HEK293 (cell line): ENCODE measurements around the gene TPMT.

Experiments
- TCF7L2 ChIP-seq: IDR thresholded peaks from 2 replicates; pipeline ENCODE4 v1.6.1; 2011; ENCODE audit warnings: low read depth, mild to moderate bottlenecking, inconsistent platforms, low read length, moderate library complexity, borderline replicate concordance
- YY1 ChIP-seq: fragments of 450-650 bp; formaldehyde crosslinking; IDR thresholded peaks from 2 replicates; pipeline ENCODE4 v1.5.1; 2018; ENCODE audit warnings: missing biosample characterization, missing genetic modification characterization
- ZNF175 ChIP-seq: fragments of 450-650 bp; formaldehyde crosslinking; IDR thresholded peaks from 2 replicates; pipeline ENCODE4 v1.5.1; 2016; ENCODE audit warnings: missing biosample characterization, missing genetic modification characterization
- ZNF302 ChIP-seq: fragments of 450-650 bp; formaldehyde crosslinking; IDR thresholded peaks from 2 replicates; pipeline ENCODE4 v1.5.1; 2016; ENCODE audit warnings: missing biosample characterization, missing genetic modification characterization, low read depth
- ZNF596 ChIP-seq: fragments of 450-650 bp; IDR thresholded peaks from 2 replicates; pipeline ENCODE4 v1.5.0; 2018; ENCODE audit warnings: missing biosample characterization, mild to moderate bottlenecking, missing genetic modification characterization, moderate library complexity
- ZNF776 ChIP-seq: fragments of 450-650 bp; formaldehyde crosslinking; IDR thresholded peaks from 2 replicates; pipeline ENCODE4 v1.5.0; 2017; ENCODE audit warnings: missing biosample characterization, missing genetic modification characterization, borderline replicate concordance
- TF ChIP-seq, protein P1 (sequence below): fragments of 450-650 bp; formaldehyde crosslinking; IDR thresholded peaks from 2 replicates; pipeline ENCODE4 v1.5.1; 2016; ENCODE audit warnings: missing biosample characterization, missing genetic modification characterization
- TF ChIP-seq, protein P2 (sequence below): fragments of 450-650 bp; formaldehyde crosslinking; optimal IDR thresholded peaks from 2 replicates; pipeline ENCODE3; 2016; ENCODE audit warnings: missing biosample characterization, mild to moderate bottlenecking, missing genetic modification characterization
- TF ChIP-seq, protein P3 (sequence below): fragments of 450-650 bp; formaldehyde crosslinking; IDR thresholded peaks from 2 replicates; pipeline ENCODE4 v1.5.1; 2016; ENCODE audit warnings: missing biosample characterization, missing genetic modification characterization
- TF ChIP-seq, protein P4 (sequence below): fragments of 450-650 bp; formaldehyde crosslinking; IDR thresholded peaks from 2 replicates; pipeline ENCODE4 v1.5.1; 2016; ENCODE audit warnings: missing biosample characterization, missing genetic modification characterization

DNA sequence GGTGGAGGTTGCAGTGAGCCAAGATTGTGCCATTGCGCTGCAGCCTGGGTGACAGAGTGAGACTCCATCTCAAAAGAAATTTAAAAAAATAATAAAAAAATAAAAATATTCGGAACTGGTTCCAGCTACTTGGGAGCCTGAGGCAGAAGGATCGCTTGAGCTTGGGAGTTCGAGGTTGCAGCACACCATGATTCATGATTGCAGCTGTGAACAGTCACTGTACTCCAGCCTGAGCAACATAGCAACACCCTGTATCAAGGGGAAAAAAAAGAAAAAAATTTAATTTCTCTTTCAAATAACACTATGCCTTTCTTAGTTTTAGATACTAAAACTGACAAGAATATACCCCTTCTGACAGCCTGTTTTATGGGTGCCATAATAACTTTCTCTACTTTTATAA lies 10.9 kb upstream of the TPMT start:
- TF ChIP-seq ZNF175 (tag by site-specific recombination): no peak
- TF ChIP-seq, protein P1, sequence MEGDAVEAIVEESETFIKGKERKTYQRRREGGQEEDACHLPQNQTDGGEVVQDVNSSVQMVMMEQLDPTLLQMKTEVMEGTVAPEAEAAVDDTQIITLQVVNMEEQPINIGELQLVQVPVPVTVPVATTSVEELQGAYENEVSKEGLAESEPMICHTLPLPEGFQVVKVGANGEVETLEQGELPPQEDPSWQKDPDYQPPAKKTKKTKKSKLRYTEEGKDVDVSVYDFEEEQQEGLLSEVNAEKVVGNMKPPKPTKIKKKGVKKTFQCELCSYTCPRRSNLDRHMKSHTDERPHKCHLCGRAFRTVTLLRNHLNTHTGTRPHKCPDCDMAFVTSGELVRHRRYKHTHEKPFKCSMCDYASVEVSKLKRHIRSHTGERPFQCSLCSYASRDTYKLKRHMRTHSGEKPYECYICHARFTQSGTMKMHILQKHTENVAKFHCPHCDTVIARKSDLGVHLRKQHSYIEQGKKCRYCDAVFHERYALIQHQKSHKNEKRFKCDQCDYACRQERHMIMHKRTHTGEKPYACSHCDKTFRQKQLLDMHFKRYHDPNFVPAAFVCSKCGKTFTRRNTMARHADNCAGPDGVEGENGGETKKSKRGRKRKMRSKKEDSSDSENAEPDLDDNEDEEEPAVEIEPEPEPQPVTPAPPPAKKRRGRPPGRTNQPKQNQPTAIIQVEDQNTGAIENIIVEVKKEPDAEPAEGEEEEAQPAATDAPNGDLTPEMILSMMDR (tag by site-specific recombination): no peak
- TF ChIP-seq, protein P2, sequence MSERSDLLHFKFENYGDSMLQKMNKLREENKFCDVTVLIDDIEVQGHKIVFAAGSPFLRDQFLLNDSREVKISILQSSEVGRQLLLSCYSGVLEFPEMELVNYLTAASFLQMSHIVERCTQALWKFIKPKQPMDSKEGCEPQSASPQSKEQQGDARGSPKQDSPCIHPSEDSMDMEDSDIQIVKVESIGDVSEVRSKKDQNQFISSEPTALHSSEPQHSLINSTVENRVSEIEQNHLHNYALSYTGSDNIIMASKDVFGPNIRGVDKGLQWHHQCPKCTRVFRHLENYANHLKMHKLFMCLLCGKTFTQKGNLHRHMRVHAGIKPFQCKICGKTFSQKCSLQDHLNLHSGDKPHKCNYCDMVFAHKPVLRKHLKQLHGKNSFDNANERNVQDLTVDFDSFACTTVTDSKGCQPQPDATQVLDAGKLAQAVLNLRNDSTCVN (tag by site-specific recombination): no peak
- no peak for TF ChIP-seq YY1
- no peak for TF ChIP-seq ZNF596 (tag by site-specific recombination)
- no peak for TF ChIP-seq ZNF776
- TF ChIP-seq TCF7L2: no peak
- TF ChIP-seq, protein P3, sequence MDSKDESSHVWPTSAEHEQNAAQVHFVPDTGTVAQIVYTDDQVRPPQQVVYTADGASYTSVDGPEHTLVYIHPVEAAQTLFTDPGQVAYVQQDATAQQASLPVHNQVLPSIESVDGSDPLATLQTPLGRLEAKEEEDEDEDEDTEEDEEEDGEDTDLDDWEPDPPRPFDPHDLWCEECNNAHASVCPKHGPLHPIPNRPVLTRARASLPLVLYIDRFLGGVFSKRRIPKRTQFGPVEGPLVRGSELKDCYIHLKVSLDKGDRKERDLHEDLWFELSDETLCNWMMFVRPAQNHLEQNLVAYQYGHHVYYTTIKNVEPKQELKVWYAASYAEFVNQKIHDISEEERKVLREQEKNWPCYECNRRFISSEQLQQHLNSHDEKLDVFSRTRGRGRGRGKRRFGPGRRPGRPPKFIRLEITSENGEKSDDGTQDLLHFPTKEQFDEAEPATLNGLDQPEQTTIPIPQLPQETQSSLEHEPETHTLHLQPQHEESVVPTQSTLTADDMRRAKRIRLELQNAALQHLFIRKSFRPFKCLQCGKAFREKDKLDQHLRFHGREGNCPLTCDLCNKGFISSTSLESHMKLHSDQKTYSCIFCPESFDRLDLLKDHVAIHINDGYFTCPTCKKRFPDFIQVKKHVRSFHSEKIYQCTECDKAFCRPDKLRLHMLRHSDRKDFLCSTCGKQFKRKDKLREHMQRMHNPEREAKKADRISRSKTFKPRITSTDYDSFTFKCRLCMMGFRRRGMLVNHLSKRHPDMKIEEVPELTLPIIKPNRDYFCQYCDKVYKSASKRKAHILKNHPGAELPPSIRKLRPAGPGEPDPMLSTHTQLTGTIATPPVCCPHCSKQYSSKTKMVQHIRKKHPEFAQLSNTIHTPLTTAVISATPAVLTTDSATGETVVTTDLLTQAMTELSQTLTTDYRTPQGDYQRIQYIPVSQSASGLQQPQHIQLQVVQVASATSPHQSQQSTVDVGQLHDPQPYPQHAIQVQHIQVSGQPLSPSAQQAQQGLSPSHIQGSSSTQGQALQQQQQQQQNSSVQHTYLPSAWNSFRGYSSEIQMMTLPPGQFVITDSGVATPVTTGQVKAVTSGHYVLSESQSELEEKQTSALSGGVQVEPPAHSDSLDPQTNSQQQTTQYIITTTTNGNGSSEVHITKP (tag by site-specific recombination): no peak
- no peak for TF ChIP-seq ZNF302
- TF ChIP-seq, protein P4, sequence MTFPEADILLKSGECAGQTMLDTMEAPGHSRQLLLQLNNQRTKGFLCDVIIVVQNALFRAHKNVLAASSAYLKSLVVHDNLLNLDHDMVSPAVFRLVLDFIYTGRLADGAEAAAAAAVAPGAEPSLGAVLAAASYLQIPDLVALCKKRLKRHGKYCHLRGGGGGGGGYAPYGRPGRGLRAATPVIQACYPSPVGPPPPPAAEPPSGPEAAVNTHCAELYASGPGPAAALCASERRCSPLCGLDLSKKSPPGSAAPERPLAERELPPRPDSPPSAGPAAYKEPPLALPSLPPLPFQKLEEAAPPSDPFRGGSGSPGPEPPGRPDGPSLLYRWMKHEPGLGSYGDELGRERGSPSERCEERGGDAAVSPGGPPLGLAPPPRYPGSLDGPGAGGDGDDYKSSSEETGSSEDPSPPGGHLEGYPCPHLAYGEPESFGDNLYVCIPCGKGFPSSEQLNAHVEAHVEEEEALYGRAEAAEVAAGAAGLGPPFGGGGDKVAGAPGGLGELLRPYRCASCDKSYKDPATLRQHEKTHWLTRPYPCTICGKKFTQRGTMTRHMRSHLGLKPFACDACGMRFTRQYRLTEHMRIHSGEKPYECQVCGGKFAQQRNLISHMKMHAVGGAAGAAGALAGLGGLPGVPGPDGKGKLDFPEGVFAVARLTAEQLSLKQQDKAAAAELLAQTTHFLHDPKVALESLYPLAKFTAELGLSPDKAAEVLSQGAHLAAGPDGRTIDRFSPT (tag by site-specific recombination): no peak
